Loucy (cell line): Measurements from ENCODE around the gene KCNQ5.

ENCODE experiments used
- H2AFZ ChIP-seq: fragments of 200-600 bp; sonication (generic); 2 replicates; pipeline ENCODE4 v1.6.0; 2016; ENCODE audit warnings: antibody characterized with exemption, mild to moderate bottlenecking, low read length, moderate library complexity
- H3F3A ChIP-seq: fragments of 200-600 bp; 2 replicates; pipeline ENCODE4 v1.6.0; 2016; ENCODE audit warnings: antibody characterized with exemption, low read depth, mild to moderate bottlenecking
- H3K27me3 ChIP-seq: fragments of 200-600 bp; sonication (generic); 2 replicates; pipeline ENCODE4 v1.6.1; 2014; ENCODE audit warnings: low read length, mild to moderate bottlenecking; ENCODE audit not compliant: insufficient read depth, poor library complexity, severe bottlenecking
- H3K36me3 ChIP-seq: fragments of 200-600 bp; sonication (generic); 2 replicates; pipeline ENCODE4 v1.6.1; 2016; ENCODE audit warnings: low read length; ENCODE audit not compliant: insufficient read depth
- H3K4me1 ChIP-seq: fragments of 200-600 bp; sonication (generic); 2 replicates; pipeline ENCODE4 v1.5.1; 2014; ENCODE audit warnings: low read length, mild to moderate bottlenecking; ENCODE audit not compliant: insufficient read depth, poor library complexity, severe bottlenecking
- H3K4me2 ChIP-seq: fragments of 200-600 bp; sonication (generic); 2 replicates; pipeline ENCODE4 v1.6.0; 2014; ENCODE audit warnings: antibody characterized with exemption, low read length, low read depth, mild to moderate bottlenecking; ENCODE audit not compliant: poor library complexity, severe bottlenecking
- H3K4me3 ChIP-seq: fragments of 200-600 bp; sonication (generic); 2 replicates; pipeline ENCODE4 v1.5.1; 2014; ENCODE audit warnings: low read length, mild to moderate bottlenecking, mixed read lengths; ENCODE audit not compliant: poor library complexity, severe bottlenecking
- H3K79me2 ChIP-seq: fragments of 200-600 bp; sonication (generic); 2 replicates; pipeline ENCODE4 v1.6.1; 2014; ENCODE audit warnings: low read length; ENCODE audit not compliant: insufficient read depth
- H3K9ac ChIP-seq: fragments of 200-600 bp; sonication (generic); 2 replicates; pipeline ENCODE4 v1.6.0; 2014; ENCODE audit warnings: mild to moderate bottlenecking, low read depth, low read length, moderate library complexity; ENCODE audit not compliant: poor library complexity, severe bottlenecking
- H3K9me2 ChIP-seq: fragments of 200-600 bp; sonication (generic); replicated peaks from 2 replicates; pipeline ENCODE4 v1.6.1; 2016; ENCODE audit warnings: low read depth, low read length, mixed read lengths
- H3K9me3 ChIP-seq: fragments of 200-600 bp; sonication (generic); 2 replicates; pipeline ENCODE4 v1.6.1; 2014; ENCODE audit warnings: mild to moderate bottlenecking, antibody characterized with exemption, low read length, low read depth; ENCODE audit not compliant: insufficient read depth
- H4K20me1 ChIP-seq: fragments of 200-600 bp; sonication (generic); 2 replicates; pipeline ENCODE4 v1.6.0; 2014; ENCODE audit warnings: antibody characterized with exemption, low read length, mild to moderate bottlenecking; ENCODE audit not compliant: insufficient read depth, poor library complexity, severe bottlenecking
- CTCF ChIP-seq: fragments of 200-600 bp; sonication (generic); conservative IDR thresholded peaks from 2 replicates; pipeline ENCODE4 v1.5.1; 2014; ENCODE audit warnings: mild to moderate bottlenecking, antibody characterized with exemption, low read length
- EZH2phosphoT487 ChIP-seq: fragments of 200-600 bp; IDR thresholded peaks from 2 replicates; pipeline ENCODE4 v1.6.1; 2018; ENCODE audit warnings: antibody characterized with exemption, mild to moderate bottlenecking, moderate library complexity, borderline replicate concordance

KCNQ5 gene

GRCh38 chr6:73209117-73209516, 587.3 kb downstream of the KCNQ5 start:
- no peaks in the 10 kb centered on the region for H3K79me2 ChIP-seq
- no peaks in the 10 kb centered on the region for H3K27me3 ChIP-seq
- no peaks in the 10 kb centered on the region for H3K9me3 ChIP-seq
- no peaks in the 10 kb centered on the region for H3F3A ChIP-seq
- H3K9ac ChIP-seq: no peak overlapping the region
- TF ChIP-seq CTCF: no peak
- no peak for TF ChIP-seq EZH2phosphoT487
- H3K4me1 ChIP-seq: no peaks in the 10 kb centered on the region
- no peak overlapping the region for H3K4me2 ChIP-seq
- no peaks in the 10 kb centered on the region for H4K20me1 ChIP-seq
- no peaks in the 10 kb centered on the region for H3K36me3 ChIP-seq
- H3K9me2 ChIP-seq: no peaks in the 10 kb centered on the region
- H3K4me3 ChIP-seq: no peak overlapping the region
- H2AFZ ChIP-seq: no peak overlapping the region

GRCh38 chr6:73216859-73217258, 595.0 kb downstream of the KCNQ5 start:
- H3K27me3 ChIP-seq: no peaks in the 10 kb centered on the region
- H3K36me3 ChIP-seq: no peaks in the 10 kb centered on the region
- H3K9ac ChIP-seq: no peak overlapping the region
- no peaks in the 10 kb centered on the region for H4K20me1 ChIP-seq
- H3K9me3 ChIP-seq: no peaks in the 10 kb centered on the region
- no peak overlapping the region for H2AFZ ChIP-seq
- no peak overlapping the region for H3K4me3 ChIP-seq
- H3K4me2 ChIP-seq: no peak overlapping the region
- no peaks in the 10 kb centered on the region for H3F3A ChIP-seq
- H3K4me1 ChIP-seq: no peaks in the 10 kb centered on the region
- TF ChIP-seq EZH2phosphoT487 (no peak), CTCF (no peak)
- no peaks in the 10 kb centered on the region for H3K9me2 ChIP-seq
- no peaks in the 10 kb centered on the region for H3K79me2 ChIP-seq

- Histone ChIP-seq H3K36me3 (no peaks in the 10 kb centered on the region), H3K79me2 (no peaks in the 10 kb centered on the region), H3K27me3 (no peaks in the 10 kb centered on the region), H3K4me3 (no peak within 1 kb of the TSS), H3K4me1 (no peaks in the 10 kb centered on the region), H3K9me2 (no peaks in the 10 kb centered on the region), H4K20me1 (no peaks in the 10 kb centered on the region), H3K4me2 (no peak within 1 kb of the TSS), H2AFZ (no peak within 1 kb of the TSS), H3K9ac (no peak within 1 kb of the TSS), H3K9me3 (no peaks in the 10 kb centered on the region), H3F3A (no peaks in the 10 kb centered on the region)
- TF ChIP-seq CTCF (no peak), EZH2phosphoT487 (no peak)
Observed at GRCh38 chr6:73225396-73225795, 603.5 kb downstream of the KCNQ5 start, which contains the start of gene KHDC1L. TSS of gene KHDC1L (minus strand) at chr6:73225496. CDS start at chr6:73225408, 88 bp downstream.
